DOHH2 (cell line): ENCODE measurements around the gene ANKRD55.
"Not testable (repeated sequence)": the region's sequence is repeated elsewhere in the genome, so short reads cannot be mapped to it uniquely, and the experiment has no call there.

Source experiments
- H3F3A ChIP-seq: fragments of 200-600 bp; sonication (generic), shearing (Covaris generic); 2 replicates; pipeline ENCODE4 v1.6.0; 2016; ENCODE audit warnings: antibody characterized with exemption, mild to moderate bottlenecking; ENCODE audit not compliant: control insufficient read depth, insufficient read depth
- H3K27ac ChIP-seq: fragments of 200-600 bp; sonication (generic); 2 replicates; pipeline ENCODE4 v1.5.1; 2014; ENCODE audit warnings: low read depth, mild to moderate bottlenecking, low read length, moderate library complexity
- H3K27me3 ChIP-seq: fragments of 200-600 bp; sonication (generic); 2 replicates; pipeline ENCODE4 v1.6.1; 2014; ENCODE audit warnings: mild to moderate bottlenecking, low read length, mixed read lengths; ENCODE audit not compliant: control insufficient read depth
- H3K36me3 ChIP-seq: fragments of 200-600 bp; sonication (generic); 2 replicates; pipeline ENCODE4 v1.6.1; 2014; ENCODE audit warnings: mild to moderate bottlenecking, low read length, moderate library complexity, mixed read lengths; ENCODE audit not compliant: control insufficient read depth
- H3K4me1 ChIP-seq: fragments of 200-600 bp; sonication (generic); 2 replicates; pipeline ENCODE4 v1.6.1; 2014; ENCODE audit warnings: mild to moderate bottlenecking, low read length, mixed read lengths; ENCODE audit not compliant: control insufficient read depth
- H3K4me2 ChIP-seq: fragments of 200-600 bp; sonication (generic); 2 replicates; pipeline ENCODE4 v1.6.0; 2014; ENCODE audit warnings: mild to moderate bottlenecking, low read length, moderate library complexity
- H3K4me3 ChIP-seq: fragments of 200-600 bp; sonication (generic); 2 replicates; pipeline ENCODE4 v1.5.1; 2014; ENCODE audit warnings: mild to moderate bottlenecking, low read length, mixed read lengths
- H3K79me2 ChIP-seq: fragments of 200-600 bp; sonication (generic); 2 replicates; pipeline ENCODE4 v1.6.1; 2014; ENCODE audit warnings: mild to moderate bottlenecking, low read length, mixed read lengths; ENCODE audit not compliant: control insufficient read depth
- H3K9me2 ChIP-seq: fragments of 200-600 bp; sonication (generic); replicated peaks from 2 replicates; pipeline ENCODE4 v1.6.1; 2014; ENCODE audit warnings: mild to moderate bottlenecking, low read length, mixed read lengths; ENCODE audit not compliant: control insufficient read depth
- H3K9me3 ChIP-seq: fragments of 200-600 bp; sonication (generic); 2 replicates; pipeline ENCODE4 v1.6.1; 2014; ENCODE audit warnings: antibody characterized with exemption, low read length, mixed read lengths; ENCODE audit not compliant: control insufficient read depth, insufficient read depth
- H4K20me1 ChIP-seq: fragments of 200-600 bp; sonication (generic); 2 replicates; pipeline ENCODE4 v1.6.0; 2014; ENCODE audit warnings: low read depth, mild to moderate bottlenecking, antibody characterized with exemption, low read length, moderate library complexity; ENCODE audit not compliant: control insufficient read depth, insufficient read depth
- EZH2phosphoT487 ChIP-seq: fragments of 200-600 bp; sonication (generic); IDR thresholded peaks from 2 replicates; pipeline ENCODE4 v1.6.1; 2017; ENCODE audit warnings: borderline replicate concordance, mild to moderate bottlenecking, antibody characterized with exemption, low read length, moderate library complexity, mixed read lengths
- TF ChIP-seq, protein P1 (sequence below): fragments of 200-600 bp; sonication (generic); IDR thresholded peaks from one replicate; pipeline ENCODE4 v1.5.1; 2014; ENCODE audit warnings: antibody characterized with exemption, mild to moderate bottlenecking, low read depth, low read length; ENCODE audit not compliant: poor library complexity, severe bottlenecking

The ANKRD55 gene

DNA sequence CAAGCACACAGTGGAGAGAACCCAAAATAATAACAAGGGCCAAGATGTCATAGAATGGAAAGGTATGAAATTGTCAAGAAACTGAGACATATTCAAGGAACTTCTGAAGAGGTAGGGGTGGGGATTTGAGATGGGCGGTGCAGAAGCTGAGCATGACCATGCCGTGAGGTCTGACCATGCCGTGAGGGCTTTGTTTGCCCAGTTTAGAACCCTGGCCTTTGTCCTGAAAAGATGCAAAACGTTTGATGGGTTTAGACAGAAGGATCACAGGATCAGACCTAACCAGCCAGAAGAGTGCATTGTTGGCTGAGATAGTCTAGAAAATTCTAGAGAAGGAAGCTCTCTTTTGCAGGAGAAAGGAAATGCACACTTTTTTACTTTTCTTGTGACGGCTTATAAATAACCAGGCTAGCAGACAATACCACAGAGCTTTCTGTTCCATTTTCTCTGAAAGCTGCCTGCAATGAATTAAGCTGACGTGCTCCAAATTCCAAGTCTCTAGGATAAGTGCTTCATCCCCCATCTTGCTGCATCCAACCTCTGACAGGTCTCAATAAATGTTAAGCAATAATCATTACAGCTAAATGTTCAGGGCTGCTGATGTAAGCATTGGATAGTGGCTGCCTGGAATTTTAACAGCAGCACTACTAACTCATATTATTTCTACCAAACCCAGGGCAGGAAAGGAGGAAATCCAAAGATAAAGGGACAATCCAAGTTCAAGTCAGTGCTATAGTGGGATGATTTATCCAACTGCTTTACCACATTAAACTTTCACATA is 127.4 kb downstream of the ANKRD55 start:
- Histone ChIP-seq H3K9me2 (no peaks in the 10 kb centered on the region), H3K4me3 (no peak overlapping the region), H3K36me3 (no peaks in the 10 kb centered on the region), H3K4me2 (no peak overlapping the region), H3K27ac (no peak overlapping the region), H3K27me3 (peaks cover 6% of the 10 kb centered on the region; the same call in 1 of the 2 replicates), H3K9me3 (no peaks in the 10 kb centered on the region), H3F3A (no peaks in the 10 kb centered on the region), H3K79me2 (no peaks in the 10 kb centered on the region), H4K20me1 (no peaks in the 10 kb centered on the region), H3K4me1 (no peaks in the 10 kb centered on the region)
- TF ChIP-seq EZH2phosphoT487, result no peak
- TF ChIP-seq, protein P1, sequence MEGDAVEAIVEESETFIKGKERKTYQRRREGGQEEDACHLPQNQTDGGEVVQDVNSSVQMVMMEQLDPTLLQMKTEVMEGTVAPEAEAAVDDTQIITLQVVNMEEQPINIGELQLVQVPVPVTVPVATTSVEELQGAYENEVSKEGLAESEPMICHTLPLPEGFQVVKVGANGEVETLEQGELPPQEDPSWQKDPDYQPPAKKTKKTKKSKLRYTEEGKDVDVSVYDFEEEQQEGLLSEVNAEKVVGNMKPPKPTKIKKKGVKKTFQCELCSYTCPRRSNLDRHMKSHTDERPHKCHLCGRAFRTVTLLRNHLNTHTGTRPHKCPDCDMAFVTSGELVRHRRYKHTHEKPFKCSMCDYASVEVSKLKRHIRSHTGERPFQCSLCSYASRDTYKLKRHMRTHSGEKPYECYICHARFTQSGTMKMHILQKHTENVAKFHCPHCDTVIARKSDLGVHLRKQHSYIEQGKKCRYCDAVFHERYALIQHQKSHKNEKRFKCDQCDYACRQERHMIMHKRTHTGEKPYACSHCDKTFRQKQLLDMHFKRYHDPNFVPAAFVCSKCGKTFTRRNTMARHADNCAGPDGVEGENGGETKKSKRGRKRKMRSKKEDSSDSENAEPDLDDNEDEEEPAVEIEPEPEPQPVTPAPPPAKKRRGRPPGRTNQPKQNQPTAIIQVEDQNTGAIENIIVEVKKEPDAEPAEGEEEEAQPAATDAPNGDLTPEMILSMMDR, result no peak

DNA sequence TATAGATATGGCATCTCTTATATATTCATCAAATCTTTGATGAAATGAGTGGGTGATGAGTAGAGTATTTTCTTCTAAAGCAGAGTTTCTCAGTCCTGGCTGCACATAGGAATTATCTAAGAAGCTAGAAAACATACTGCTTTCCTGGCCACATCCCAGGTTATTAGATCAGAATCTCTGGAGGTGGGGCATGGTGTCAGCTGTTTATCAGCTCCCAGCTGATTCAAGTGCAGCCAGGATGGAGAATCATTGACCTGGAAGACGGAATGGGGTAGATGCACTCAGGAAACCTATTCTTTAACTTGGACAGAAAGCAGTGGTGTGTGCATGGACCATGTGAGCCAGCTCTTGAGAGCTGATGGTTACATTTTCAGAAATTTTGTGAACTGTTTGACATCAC is 130.2 kb downstream of the ANKRD55 start:
- Histone ChIP-seq H3K9me3 (no peaks in the 10 kb centered on the region), H3K27ac (no peak overlapping the region), H3K4me1 (no peaks in the 10 kb centered on the region), H3K79me2 (no peaks in the 10 kb centered on the region), H3K4me2 (no peak overlapping the region), H3K4me3 (no peak overlapping the region), H4K20me1 (no peaks in the 10 kb centered on the region), H3K9me2 (no peaks in the 10 kb centered on the region), H3K36me3 (no peaks in the 10 kb centered on the region), H3K27me3 (peaks cover 10% of the 10 kb centered on the region; the same call in 1 of the 2 replicates), H3F3A (no peaks in the 10 kb centered on the region)
- TF ChIP-seq, protein P1, result no peak
- no peak for TF ChIP-seq EZH2phosphoT487

DNA sequence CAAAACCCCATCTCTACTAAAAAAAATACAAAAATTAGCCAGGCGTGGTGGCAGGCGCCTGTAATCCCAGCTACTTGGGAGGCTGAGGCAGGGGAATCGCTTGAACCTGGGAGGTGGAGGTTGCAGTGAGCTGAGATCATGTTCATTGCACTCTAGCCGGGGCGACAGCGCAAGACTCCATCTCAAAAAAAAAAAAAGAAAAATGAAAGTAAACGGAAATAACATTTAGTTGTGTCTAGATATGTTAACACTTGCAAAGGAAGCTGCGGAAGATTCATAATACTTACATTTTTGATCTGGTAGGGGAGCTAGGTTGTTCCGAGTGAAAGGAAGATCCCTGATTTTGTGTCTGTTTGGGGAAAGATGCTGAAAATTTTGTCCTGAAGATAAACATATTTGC is 130.9 kb downstream of the ANKRD55 start:
- H3K4me3 ChIP-seq, H3K36me3 ChIP-seq, H3F3A ChIP-seq, H3K9me2 ChIP-seq, H3K4me1 ChIP-seq, H3K9me3 ChIP-seq, H3K4me2 ChIP-seq, H3K79me2 ChIP-seq, H3K27ac ChIP-seq, H4K20me1 ChIP-seq: not testable (repeated sequence)
- H3K27me3 ChIP-seq, result peaks cover 10% of the 10 kb centered on the region; the same call in 1 of the 2 replicates

DNA sequence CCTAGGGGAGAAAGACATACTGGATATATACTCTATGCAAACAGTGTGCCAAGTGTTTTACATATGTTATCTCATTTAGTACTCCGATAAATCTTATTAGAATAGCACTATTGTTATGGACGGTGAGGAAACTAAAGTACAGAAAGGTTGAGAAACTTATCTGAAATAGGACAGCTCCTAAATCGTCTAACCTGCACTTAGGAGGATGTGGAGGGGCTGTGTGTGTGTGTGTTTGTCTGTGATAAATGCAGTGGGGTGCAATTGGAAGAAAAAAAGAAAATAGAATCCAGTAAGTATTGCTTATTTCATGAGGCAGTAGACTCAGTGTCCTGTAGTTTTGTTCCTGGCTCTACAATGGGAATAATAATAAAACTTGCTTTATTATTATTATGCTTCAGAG is 131.9 kb downstream of the ANKRD55 start:
- no peaks in the 10 kb centered on the region for H3K9me3 ChIP-seq
- TF ChIP-seq, protein P1, result no peak
- no peak for TF ChIP-seq EZH2phosphoT487

More for the DNA sequence above, 131.9 kb downstream of the ANKRD55 start:
- no peaks in the 10 kb centered on the region for H3K9me2 ChIP-seq
- H4K20me1 ChIP-seq, result no peaks in the 10 kb centered on the region
- peaks cover 10% of the 10 kb centered on the region; the same call in 1 of the 2 replicates for H3K27me3 ChIP-seq
- no peaks in the 10 kb centered on the region for H3K4me1 ChIP-seq
- no peak overlapping the region for H3K4me3 ChIP-seq
- H3F3A ChIP-seq, result no peaks in the 10 kb centered on the region
- H3K27ac ChIP-seq, result no peak overlapping the region
- H3K4me2 ChIP-seq, result no peak overlapping the region
- no peaks in the 10 kb centered on the region for H3K79me2 ChIP-seq
- H3K36me3 ChIP-seq, result no peaks in the 10 kb centered on the region
